ENCODE results near the gene SAP30L.

The SAP30L gene

GRCh38 chr5:154481584-154482381, 36.0 kb downstream of the SAP30L start:
- no peak for DNase-seq

DNA sequence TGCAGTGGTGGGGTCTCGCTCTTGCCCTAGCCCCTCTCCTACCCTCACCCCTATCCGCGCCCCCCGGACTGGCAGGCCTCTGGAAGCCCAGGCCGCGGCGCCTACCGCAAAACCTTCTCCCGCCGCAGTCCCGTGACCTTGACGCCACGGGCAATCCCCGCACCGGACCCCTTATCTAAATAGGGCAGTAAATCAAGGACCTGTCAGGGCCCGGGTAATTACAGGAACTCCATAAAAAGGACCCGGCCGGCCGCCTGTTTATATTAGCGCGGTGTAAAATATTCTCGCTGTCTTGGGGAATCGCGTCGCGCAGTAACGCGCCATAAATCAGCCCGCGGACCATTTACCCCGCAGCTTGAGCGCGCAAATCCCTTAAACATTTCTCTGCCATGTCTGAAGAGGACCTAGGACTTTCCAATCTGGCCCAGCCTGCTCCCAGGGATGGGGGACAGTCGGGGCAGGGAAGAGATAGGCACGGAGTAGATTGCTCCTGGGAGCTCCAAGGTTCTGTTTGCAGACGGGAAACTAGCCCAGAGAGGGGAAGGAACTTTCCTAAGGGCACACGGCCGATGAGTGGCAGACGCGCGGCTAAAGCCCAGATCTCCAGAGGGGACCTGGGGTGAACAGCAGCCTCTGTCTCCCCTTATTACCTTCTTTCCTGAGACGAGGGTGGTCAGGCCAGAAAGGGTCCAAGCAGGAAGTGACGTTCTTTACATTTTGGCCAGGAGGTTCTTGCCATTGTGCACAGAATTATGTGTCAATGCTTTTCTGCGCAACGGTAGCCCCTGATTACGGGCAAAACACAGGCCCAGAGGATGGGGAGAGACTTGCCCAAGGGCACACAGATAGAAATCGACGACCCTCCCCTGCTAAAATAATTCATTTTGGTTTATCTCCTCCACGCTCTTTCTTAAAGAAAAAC, 37.0 kb downstream of the SAP30L start:
- DNase-seq: no peak

DNA sequence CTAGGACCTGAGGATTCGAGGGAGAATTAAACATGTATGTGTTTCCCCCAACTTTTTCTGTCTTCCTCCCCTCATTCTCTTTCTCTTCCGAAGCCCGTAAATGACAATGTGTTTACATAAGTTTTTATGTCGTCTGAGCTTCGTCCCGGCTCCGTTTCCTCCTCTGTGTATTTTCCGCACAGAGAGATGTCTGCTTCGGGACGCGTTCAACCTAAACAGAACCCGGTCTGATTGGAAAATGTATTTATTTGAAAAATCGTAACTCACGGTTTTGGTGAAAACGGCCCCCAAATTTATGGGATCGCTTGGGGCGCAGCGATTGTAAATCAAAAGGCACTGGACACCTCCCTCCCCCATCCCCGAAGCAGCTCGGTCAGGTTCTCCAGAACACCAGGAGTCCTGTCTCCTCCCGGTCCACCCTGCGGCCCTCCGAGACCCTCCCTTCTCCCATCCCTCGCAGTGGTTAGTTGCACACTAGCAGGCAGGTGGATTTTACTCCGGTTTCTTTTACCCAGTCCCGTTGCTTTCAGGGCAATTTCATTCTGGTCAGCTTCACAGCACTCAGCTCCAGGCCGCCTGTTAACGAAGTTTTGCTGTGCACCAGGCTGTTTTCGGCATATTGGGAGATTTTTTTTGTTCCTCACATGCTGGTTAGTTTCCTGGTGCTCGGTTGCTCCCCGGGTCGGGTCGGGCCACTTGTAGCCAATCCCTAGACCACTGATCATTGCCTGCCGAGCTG, 38.0 kb downstream of the SAP30L start:
- no peak for DNase-seq

- DNase-seq: no peak
Observed at GRCh38 chr5:154484393-154485095, 38.7 kb downstream of the SAP30L start.

DNA sequence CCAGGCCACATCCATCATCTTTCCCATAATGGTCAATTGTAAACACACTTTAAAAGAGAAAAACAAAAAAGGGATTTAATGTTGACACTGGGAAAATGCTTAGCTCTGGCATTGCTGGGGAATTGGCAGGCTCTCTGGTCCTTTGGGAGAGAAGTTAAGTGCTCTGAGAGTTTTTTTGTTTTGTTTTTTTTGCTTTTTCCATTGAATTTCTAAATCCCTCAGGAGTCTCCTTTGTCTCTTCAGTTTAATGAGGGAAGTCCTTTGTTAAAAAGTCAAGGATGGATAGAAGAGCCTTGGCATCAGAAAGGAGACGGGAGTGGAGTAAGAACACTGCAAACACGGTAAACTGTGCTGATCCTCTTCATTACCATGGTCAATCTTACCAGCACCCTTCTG, 39.3 kb downstream of the SAP30L start:
- DNase-seq: no peak

GRCh38 chr5:154485850-154486426, 40.1 kb downstream of the SAP30L start:
- no peak for DNase-seq

- no peak for DNase-seq
Observed at GRCh38 chr5:154486427-154486866, 40.6 kb downstream of the SAP30L start.

GRCh38 chr5:154487541-154487940, 41.7 kb downstream of the SAP30L start:
- no peak for DNase-seq

DNA sequence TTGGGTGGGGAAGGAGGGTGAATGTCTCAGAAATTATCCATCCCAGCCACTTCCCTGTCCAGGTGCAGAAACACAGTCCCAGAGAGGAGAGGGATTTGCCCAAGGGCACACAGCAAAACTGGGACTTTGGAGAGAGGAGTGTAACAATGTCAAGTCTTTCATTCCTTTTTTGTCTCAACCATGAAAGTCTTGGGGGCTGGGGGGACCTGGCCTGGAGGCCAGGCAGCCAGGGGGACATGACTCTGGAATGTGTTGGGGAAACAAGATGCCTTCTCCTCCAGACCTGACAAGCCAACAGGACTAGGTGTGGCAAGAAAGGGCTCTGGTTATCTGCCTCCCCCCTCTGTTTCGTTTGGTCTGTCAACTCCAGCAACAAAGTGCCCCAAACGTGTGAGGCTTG, 46.1 kb downstream of the SAP30L start:
- DNase-seq: no peak

GRCh38 chr5:154493274-154493673, 47.5 kb downstream of the SAP30L start:
- no peak for DNase-seq

GRCh38 chr5:154494036-154494435, 48.2 kb downstream of the SAP30L start:
- DNase-seq: no peak

DNA sequence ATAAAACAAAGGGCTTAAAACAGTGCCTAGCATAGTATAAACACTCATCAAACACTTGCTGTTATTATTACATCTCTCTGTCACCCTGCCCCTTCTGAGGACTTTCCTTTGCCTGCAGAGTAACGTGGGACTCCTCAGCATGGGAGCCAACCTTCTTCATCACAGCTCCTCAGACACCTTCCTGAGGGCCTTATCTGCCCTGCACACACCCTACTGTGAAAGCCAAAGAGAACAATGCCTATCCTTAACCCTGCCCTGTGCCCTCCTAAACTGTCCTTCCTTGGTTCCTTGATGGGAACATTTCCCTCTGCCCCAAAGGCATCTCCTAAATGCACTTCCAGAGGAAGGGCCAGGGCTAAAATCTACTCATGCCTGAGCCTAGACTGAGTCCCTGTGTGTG, 52.8 kb downstream of the SAP30L start:
- DNase-seq: no peak

GRCh38 chr5:154498994-154499393, 53.2 kb downstream of the SAP30L start:
- DNase-seq: no peak

GRCh38 chr5:154501566-154501965, 55.8 kb downstream of the SAP30L start:
- no peak for DNase-seq

DNA sequence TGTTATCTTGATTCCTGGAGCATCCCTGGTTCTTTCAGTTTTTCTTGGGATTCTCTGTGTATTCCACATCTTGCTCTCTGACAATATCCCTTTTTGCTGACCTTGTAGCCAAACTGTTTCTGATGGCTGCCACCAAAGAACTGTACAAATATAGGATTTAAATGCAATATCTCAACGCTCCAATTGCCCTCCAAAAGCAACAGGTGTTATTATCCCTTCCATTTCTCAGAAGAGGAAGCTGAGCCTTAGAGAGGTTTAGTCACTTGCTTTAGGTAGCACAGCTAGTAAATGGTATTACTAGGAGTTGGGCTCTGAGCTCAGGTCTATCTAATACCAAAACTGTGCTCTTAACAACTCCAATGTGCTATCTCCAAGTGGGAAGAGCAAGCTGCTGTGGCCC, 56.4 kb downstream of the SAP30L start:
- no peak for DNase-seq

- DNase-seq: no peak
Observed at GRCh38 chr5:154503698-154504039, 57.9 kb downstream of the SAP30L start.

DNA sequence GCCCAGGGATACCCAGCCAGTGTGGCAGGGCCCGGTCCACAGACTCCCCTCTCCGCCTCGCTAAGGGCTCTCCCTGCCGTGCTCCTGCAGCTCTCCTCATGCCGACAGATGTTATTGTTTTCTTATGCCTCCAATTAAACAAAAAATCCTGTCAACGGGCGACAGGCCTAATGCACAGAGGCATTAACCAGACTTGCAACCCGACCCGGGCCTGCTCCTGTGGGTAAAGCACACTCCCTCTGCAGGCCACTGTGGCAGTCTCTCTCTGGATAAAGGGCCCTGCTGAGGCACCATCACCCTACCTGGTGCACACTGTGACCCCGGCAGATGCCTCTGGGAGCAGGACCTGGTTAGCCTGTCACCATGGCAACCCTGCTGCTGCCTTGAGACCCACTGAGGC, 59.8 kb downstream of the SAP30L start:
- DNase-seq: no peak

- no peak for DNase-seq
Observed at GRCh38 chr5:154506049-154506715, 60.4 kb downstream of the SAP30L start.

DNA sequence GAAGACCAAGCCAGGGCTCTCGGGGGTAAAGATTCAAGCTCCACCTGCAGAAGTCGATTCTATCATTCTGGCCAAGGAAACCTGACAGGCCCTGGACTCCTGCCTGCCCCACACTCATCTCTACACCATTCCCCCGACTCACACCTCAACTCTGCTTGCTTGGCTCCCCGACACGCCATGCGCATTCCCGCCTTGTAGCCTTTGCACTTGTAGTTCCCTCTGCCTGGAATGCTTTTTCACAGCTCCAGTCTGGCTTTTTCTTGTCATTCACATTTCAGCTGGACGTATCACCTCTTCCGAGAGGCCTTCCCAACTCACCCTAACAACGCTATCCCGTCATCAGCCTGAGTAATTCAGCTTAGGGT, 60.9 kb downstream of the SAP30L start:
- no peak for DNase-seq

DNA sequence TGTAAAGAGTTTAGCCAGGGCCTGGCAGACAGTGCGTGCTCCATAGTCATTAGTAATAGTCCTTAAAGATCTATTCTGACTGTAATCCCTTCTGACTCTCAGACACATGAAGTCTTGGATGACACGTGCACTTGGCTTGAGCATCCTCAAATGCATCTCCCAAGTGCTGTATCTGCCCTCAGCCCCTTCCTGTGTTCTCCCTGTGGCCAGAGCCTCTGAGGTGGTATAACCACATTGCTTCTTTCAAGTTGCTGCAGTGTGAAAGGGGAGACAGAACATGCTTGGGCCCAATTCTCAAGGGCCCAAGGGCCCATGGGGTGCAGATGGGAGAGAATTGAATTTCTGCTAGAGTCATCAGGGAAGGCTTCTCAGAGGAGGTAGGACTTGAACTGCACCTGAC, 62.3 kb downstream of the SAP30L start:
- DNase-seq: no peak

- no peak for DNase-seq
Observed at GRCh38 chr5:154509784-154510555, 64.2 kb downstream of the SAP30L start.
